Duodenal mucosa (tissue), 2 donors: ENCODE measurements around the gene GSTA5.
"Not testable (repeated sequence)": the region's sequence is repeated elsewhere in the genome, so short reads cannot be mapped to it uniquely, and the experiment has no call there.

Experiments used
- H3K27ac ChIP-seq: one replicate; pipeline ENCODE4 v1.7.0; 2013; ENCODE audit warnings: low read depth, low read length
- H3K27me3 ChIP-seq, 2 donors: one replicate each; pipeline ENCODE4 v1.7.0; 2013; ENCODE audit warnings: low read length in 2 of 2, control low read depth in 1 of 2; ENCODE audit not compliant: insufficient read depth in 2 of 2, control insufficient read depth in 1 of 2
- H3K36me3 ChIP-seq, 2 donors: one replicate each; pipeline ENCODE4 v1.7.0; 2013; ENCODE audit warnings: low read length in 2 of 2, control low read depth in 1 of 2; ENCODE audit not compliant: insufficient read depth in 2 of 2, control insufficient read depth in 1 of 2
- H3K4me1 ChIP-seq, 2 donors: one replicate each; pipeline ENCODE4 v1.7.0; 2013; ENCODE audit warnings: low read length in 2 of 2, control low read depth in 1 of 2; ENCODE audit not compliant: insufficient read depth in 2 of 2, control insufficient read depth in 1 of 2
- H3K4me3 ChIP-seq, 2 donors: one replicate each; pipeline ENCODE4 v1.7.0; 2013; ENCODE audit warnings: low read length in 2 of 2, low read depth in 1 of 2
- H3K9ac ChIP-seq, 2 donors: one replicate each; pipeline ENCODE4 v1.7.0; 2013; ENCODE audit warnings: low read length in 2 of 2, low read depth in 1 of 2
- H3K9me3 ChIP-seq, 2 donors: one replicate each; pipeline ENCODE4 v1.7.0; 2013; ENCODE audit warnings: low read length in 2 of 2, control low read depth in 1 of 2; ENCODE audit not compliant: control insufficient read depth in 1 of 2

Gene GSTA5

DNA sequence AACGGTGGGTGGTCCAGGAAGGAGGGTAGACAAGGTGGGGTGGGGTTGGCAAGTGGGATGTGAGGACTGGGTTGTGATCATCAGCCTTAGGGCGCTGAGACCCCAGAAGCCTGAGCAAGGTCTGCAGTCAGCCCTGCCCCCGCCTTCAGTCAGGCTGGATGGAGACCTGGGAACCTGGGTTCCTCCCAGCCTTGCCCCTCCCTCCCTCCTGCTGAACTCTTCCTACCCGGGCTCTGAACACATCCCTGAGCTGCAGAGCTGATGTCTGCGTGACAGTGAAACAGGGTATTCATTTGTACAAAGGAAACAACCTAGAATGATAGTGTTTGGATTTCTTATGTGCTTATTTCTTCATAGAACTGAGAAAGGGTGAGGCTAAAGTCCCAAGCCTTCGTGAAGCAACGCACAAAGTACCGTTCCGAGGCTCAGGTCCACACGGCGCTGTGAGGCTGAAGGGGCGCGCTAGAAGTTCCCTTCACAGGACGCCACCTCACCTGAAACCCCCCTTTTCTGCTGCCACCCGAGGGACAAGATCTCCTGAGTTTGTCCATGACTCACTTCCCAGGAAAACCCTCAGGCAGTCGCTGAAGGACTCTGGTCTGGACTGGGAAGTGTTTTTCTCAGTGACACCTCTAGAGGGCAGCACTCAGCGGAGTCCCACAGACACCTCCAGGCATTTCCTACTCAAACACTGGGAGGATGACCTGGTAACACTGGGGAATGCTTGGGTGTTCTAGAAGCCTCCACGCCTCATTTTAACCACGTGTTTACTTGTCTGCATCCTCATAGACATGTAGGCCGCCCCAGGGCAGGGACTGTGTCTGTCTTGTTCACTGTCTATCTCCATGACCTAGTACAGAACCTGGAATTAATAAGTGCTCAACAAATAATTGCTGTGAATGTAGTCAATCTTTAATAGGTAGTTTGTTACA is 1.2 kb downstream of the GSTA5 start:
- peak overlapping the region in 1 of 2 donors; percentile 58 for H3K4me3 ChIP-seq
- H3K9ac ChIP-seq, result no peak overlapping the region
- peaks cover 0 to 6% of the 10 kb centered on the region in 2 donors for H3K27me3 ChIP-seq
- peaks cover 0 to 6% of the 10 kb centered on the region in 2 donors for H3K4me1 ChIP-seq
- no peaks in the 10 kb centered on the region for H3K9me3 ChIP-seq
- no peak overlapping the region for H3K27ac ChIP-seq
- no peaks in the 10 kb centered on the region for H3K36me3 ChIP-seq

DNA sequence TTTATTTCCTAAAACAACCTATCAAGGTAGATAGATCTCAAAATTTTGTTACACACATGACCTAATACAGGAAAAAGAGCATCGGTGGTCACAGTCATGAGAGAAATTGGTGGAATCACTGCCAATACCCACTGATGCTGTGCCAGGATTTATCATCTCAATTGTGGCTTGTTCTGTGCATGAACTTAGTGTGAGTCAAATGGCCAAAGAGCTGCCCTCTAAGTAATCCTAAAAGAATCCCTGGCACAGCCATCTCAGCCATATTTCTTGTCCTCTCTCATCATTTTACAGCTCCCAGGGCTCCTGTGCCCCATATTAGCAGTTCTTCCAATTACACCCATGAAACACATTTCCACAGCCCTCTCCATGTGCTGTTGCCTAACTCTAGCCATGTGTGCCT is 6.1 kb downstream of the GSTA5 start:
- Histone ChIP-seq H3K36me3 (no peaks in the 10 kb centered on the region), H3K9me3 (no peaks in the 10 kb centered on the region), H3K27me3 (peaks cover 0 to 6% of the 10 kb centered on the region in 2 donors), H3K4me3 (no peak overlapping the region), H3K27ac (no peak overlapping the region), H3K4me1 (no peaks in the 10 kb centered on the region), H3K9ac (no peak overlapping the region)

DNA sequence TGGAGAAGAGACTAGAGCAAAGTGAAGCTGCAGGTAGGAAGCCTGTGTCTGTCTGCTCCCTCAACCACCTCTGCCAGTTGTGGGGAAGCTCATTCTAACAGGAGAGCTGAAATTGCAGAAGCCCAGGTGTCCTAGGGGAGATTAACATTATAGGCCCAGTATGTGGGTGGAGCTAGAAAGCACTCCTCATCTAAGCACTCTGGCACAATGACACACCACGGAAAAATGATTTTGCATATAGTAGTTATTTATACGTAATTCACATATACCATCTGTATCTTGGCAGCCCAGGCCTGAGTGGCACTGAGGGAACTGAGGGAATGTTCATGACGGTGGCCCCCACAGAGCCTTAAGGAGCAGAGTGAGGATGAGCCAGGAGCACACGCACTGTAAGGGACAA is 9.7 kb downstream of the GSTA5 start:
- not testable (repeated sequence) for H3K27ac ChIP-seq, H3K4me3 ChIP-seq, H3K4me1 ChIP-seq, H3K9me3 ChIP-seq, H3K27me3 ChIP-seq, H3K36me3 ChIP-seq, H3K9ac ChIP-seq

DNA sequence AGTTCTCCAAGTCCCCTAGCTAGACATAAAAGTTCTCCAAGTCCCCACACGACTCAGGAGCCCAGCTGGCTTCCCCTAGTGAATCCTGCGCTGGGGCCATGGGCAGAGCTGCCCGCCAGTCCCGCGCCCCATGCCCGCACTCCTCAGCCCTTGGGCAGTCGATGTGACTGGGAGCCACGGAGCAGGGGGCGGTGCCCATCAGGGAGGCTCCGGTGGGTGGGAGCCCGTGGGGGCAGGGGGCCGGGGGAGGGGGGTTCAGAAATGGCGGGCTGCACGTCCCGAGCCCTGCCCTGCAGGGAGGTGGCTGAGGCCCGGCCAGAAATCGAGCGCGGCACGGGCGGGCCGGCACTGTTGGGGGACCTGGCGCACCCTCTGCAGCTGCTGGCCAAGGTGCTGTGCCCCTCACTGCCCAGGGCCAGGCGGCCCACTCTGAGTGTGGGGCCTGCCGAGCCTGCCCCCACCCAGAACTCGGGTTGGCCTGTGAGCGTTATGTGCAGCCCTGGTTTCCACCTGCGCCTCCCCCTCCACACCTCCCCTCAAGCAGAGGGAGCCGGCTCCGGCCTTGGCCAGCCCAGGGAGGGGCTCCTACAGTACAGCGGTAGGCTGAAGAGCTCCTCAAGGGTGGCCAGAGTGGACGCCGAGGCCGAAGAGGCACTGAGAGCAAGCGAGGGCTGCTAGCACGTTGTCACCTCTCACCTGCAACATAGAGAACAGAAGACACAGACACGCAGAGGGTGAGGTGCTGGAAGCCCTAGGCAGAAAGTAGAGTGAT is 11.4 kb downstream of the GSTA5 start:
- Histone ChIP-seq H3K4me3 (no peak overlapping the region), H3K9ac (no peak overlapping the region), H3K9me3 (no peaks in the 10 kb centered on the region), H3K27ac (no peak overlapping the region), H3K36me3 (no peaks in the 10 kb centered on the region), H3K27me3 (no peaks in the 10 kb centered on the region), H3K4me1 (no peaks in the 10 kb centered on the region)

DNA sequence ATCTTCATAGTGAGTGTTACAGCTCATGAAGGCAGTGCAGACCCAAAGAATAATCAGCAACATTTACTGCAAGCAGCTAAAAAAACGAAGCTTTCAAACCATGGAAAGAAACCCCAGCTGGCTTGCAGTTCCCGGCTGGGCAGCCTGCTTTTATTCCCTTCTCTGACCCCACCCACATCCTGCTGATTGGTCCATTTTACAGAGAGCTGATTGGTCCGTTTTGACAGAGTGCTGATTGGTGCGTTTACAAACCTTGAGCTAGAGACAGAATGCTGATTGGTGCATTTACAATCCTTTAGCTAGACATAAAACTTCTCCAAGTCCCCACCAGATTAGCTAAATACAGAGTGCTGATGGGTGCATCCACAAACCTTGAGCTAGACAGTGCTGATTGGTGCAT is 12.0 kb downstream of the GSTA5 start:
- H3K36me3 ChIP-seq, H3K4me1 ChIP-seq, H3K27ac ChIP-seq, H3K9me3 ChIP-seq, H3K27me3 ChIP-seq, H3K4me3 ChIP-seq, H3K9ac ChIP-seq: not testable (repeated sequence)

DNA sequence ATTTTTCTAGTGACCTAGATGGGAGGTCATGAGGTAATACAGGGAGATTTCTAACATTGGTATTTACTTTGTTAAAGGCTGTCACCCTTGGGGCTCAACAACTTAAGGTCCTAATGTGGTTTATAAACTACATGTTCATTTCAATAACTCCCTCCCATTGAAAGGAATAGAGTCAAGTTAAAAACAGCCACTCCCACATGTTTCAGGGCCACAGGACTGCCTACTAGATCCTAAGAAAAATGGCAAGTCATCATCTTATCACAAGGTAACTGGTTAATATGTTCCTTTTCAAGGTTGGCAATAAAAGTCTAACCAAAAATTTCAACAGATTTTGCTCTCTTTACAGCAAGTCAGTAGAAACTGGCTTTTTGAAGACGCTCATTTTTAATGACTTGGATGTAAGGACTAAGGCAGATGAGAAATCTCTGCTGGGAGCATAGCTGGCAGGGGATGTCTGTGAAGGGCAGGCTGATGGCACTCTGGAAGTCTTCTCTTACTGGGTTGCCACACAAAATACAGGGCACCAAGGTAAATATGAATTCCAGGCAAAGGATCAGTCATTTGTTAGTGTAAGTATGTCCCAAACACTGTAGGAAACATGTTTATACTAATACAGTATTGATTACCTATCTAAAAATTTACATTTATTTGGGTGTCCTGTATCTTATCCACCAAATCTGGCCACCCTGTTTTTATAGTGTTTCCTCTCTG is 13.4 kb downstream of the GSTA5 start:
- not testable (repeated sequence) for H3K27ac ChIP-seq, H3K27me3 ChIP-seq, H3K9ac ChIP-seq, H3K4me1 ChIP-seq, H3K4me3 ChIP-seq, H3K9me3 ChIP-seq, H3K36me3 ChIP-seq

DNA sequence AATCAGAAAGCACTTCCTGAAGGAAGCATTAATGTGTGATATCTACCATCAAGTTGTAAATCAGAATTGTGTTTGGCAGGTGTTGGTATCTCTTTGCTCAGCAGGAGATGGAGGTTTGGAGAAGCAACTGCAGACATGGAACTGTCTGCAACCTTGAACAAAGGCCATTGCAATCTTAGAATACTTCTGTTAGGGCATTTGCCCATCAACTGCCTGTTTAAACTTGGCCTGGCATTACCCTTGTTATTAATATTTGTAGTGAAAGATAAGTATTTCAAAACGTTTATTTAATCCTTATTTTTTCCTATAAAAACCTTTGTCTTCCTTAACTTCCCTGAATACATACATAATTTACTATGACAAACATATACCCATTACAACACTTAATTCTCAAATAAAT is 14.1 kb downstream of the GSTA5 start:
- Histone ChIP-seq H3K4me1 (no peaks in the 10 kb centered on the region), H3K9me3 (no peaks in the 10 kb centered on the region), H3K4me3 (no peak overlapping the region), H3K9ac (no peak overlapping the region), H3K27ac (no peak overlapping the region), H3K27me3 (no peaks in the 10 kb centered on the region), H3K36me3 (no peaks in the 10 kb centered on the region)

DNA sequence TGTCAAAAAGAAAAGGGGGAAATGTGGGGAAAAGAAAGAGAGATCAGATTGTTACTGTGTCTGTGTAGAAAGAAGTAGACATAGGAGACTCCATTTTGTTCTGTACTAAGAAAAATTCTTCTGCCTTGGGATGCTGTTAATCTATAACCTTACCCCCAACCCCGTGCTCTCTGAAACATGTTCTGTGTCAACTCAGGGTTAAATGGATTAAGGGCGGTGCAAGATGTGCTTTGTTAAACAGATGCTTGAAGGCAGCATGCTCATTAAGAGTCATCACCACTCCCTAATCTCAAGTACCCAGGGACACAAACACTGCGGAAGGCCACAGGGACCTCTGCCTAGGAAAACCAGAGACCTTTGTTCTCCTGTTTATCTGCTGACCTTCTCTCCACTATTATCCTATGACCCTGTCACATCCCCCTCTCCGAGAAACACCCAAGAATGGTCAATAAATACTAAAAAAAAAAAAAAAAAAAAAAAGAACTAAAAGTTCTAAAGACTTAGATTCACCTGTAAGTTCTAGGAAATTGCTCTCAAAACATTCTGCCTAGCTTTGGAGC is 14.6 kb downstream of the GSTA5 start:
- not testable (repeated sequence) for H3K27ac ChIP-seq

DNA sequence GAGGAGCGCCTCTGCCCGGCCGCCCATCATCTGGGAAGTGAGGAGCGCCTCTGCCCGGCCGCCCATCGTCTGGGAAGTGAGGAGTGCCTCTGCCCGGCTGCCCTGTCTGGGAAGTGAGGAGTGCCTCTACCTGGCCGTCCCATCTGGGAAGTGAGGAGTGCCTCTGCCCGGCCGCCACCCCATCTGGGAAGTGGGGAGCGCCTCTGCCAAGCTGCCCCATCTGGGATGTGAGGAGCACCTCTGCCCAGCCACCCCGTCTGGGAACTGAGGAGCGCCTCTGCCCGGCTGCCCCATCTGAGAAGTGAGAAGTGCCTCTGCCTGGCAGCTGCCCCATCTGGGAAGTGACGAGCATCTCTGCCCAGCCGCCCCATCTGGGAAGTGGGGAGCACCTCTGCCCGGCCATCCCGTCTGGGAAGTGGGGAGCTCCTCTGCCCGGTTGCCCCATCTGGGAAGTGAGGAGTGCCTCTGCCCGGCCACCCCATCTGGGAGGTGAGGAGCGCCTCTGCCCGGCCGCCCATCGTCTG is 15.3 kb downstream of the GSTA5 start:
- not testable (repeated sequence) for H3K4me3 ChIP-seq, H3K9ac ChIP-seq, H3K9me3 ChIP-seq, H3K4me1 ChIP-seq, H3K27ac ChIP-seq, H3K36me3 ChIP-seq, H3K27me3 ChIP-seq

More for the DNA sequence above, 14.6 kb downstream of the GSTA5 start:
- H3K27me3 ChIP-seq, H3K4me3 ChIP-seq, H3K9ac ChIP-seq, H3K9me3 ChIP-seq, H3K4me1 ChIP-seq, H3K36me3 ChIP-seq: not testable (repeated sequence)
